Cerebellar cortex (tissue), 1 donor: Measurements from ENCODE around the gene TNRC6B.
A peak's percentile ranks its signal among the peaks of the same experiment; 100 is the strongest.

Source experiments
- DNase-seq: peaks from one replicate; pipeline ENCODE4 v3.0.0-alpha.2; 2015; ENCODE audit warnings: low spot score

TNRC6B gene

GRCh38 chr22:40240160-40240559 is 62.4 kb downstream of the TNRC6B start:
- DNase-seq: no peak

- DNase-seq: no peak
Measured at GRCh38 chr22:40240686-40241085, 63.0 kb downstream of the TNRC6B start.

- DNase-seq: no peak
Measured at GRCh38 chr22:40241200-40241763, 63.6 kb downstream of the TNRC6B start.

- DNase-seq: no peak
Measured at GRCh38 chr22:40243891-40244290, 66.2 kb downstream of the TNRC6B start.

GRCh38 chr22:40244586-40244985 is 66.9 kb downstream of the TNRC6B start:
- DNase-seq: no peak

- no peak for DNase-seq
Measured at GRCh38 chr22:40247976-40248375, 70.3 kb downstream of the TNRC6B start.

- no peak for DNase-seq
Measured at GRCh38 chr22:40249286-40249685, 71.6 kb downstream of the TNRC6B start.

- DNase-seq: no peak
Measured at GRCh38 chr22:40250608-40251007, 72.9 kb downstream of the TNRC6B start.

- DNase-seq: no peak
Measured at GRCh38 chr22:40251106-40251505, 73.4 kb downstream of the TNRC6B start.

- no peak for DNase-seq
Measured at GRCh38 chr22:40252146-40252545, 74.4 kb downstream of the TNRC6B start.

GRCh38 chr22:40256516-40256915 is 78.8 kb downstream of the TNRC6B start:
- DNase-seq: no peak

- no peak for DNase-seq
Measured at GRCh38 chr22:40258017-40258416, 80.3 kb downstream of the TNRC6B start.

GRCh38 chr22:40258501-40258915 is 80.8 kb downstream of the TNRC6B start:
- no peak for DNase-seq

GRCh38 chr22:40261783-40262182 is 84.1 kb downstream of the TNRC6B start:
- peak; percentile 57 for DNase-seq

- no peak for DNase-seq
Measured at GRCh38 chr22:40263191-40263590, 85.5 kb downstream of the TNRC6B start.

- DNase-seq: no peak
Measured at GRCh38 chr22:40265783-40266182, 88.1 kb downstream of the TNRC6B start.

GRCh38 chr22:40270031-40270430 is 92.3 kb downstream of the TNRC6B start:
- DNase-seq: no peak

- DNase-seq: no peak
Measured at GRCh38 chr22:40270748-40271373, 93.1 kb downstream of the TNRC6B start.

- DNase-seq: no peak
Measured at GRCh38 chr22:40271440-40271839, 93.7 kb downstream of the TNRC6B start.

- no peak for DNase-seq
Measured at GRCh38 chr22:40273319-40273718, 95.6 kb downstream of the TNRC6B start.

GRCh38 chr22:40276996-40277823 is 99.5 kb downstream of the TNRC6B start:
- DNase-seq: no peak

- no peak for DNase-seq
Measured at GRCh38 chr22:40279017-40279416, 101.3 kb downstream of the TNRC6B start.

- DNase-seq: peak; percentile 83
Measured at GRCh38 chr22:40281717-40282116, 104.0 kb downstream of the TNRC6B start.
